Heart left ventricle (tissue), 16 donors: ENCODE results near the gene HGFAC. TPM values are rescaled to one million over a fixed set of nuclear protein-coding genes. Genes with fewer than 3 reads are reported as not detected.

Experiments
- ATAC-seq, 4 donors: fragments of 200-7000 bp; cut with Tn5 transposase; one replicate each; pipeline ENCODE4 v1.9.1; 2020 to 2022; ENCODE audit warnings: moderate library complexity in 4 of 4, mild to moderate bottlenecking in 3 of 4, moderate number of reproducible peaks in 1 of 4
- DNase-seq, 5 donors: peaks; one replicate each; pipeline ENCODE4 v3.0.0-alpha.2; 2020
- H3K27ac ChIP-seq, 12 donors: fragments of 200-600 bp; sonication (generic) in 4 of 12; one replicate each; pipeline versions ENCODE4 v1.5.0 to v1.8.0; 2016 to 2022; ENCODE audit warnings: mild to moderate bottlenecking in 2 of 12
- H3K27me3 ChIP-seq, 9 donors: fragments of 200-600 bp; sonication (generic) in 2 of 9; one replicate each; pipeline versions ENCODE4 v1.5.1 to v1.8.0; 2016 to 2022; ENCODE audit warnings: mild to moderate bottlenecking in 3 of 9
- H3K36me3 ChIP-seq, 9 donors: fragments of 200-600 bp; sonication (generic) in 2 of 9; one replicate each; pipeline versions ENCODE4 v1.5.0 to v1.8.0; 2018 to 2022; ENCODE audit warnings: mild to moderate bottlenecking in 2 of 9
- H3K4me1 ChIP-seq, 12 donors: fragments of 200-600 bp; sonication (generic) in 4 of 12; one replicate each; pipeline versions ENCODE4 v1.5.0 to v1.8.0; 2016 to 2022; ENCODE audit warnings: mild to moderate bottlenecking in 3 of 12
- H3K4me3 ChIP-seq, 12 donors: fragments of 200-600 bp; sonication (generic) in 4 of 12; one replicate each; pipeline versions ENCODE4 v1.5.0 to v1.8.0; 2017 to 2022; ENCODE audit warnings: mild to moderate bottlenecking in 9 of 12, moderate library complexity in 4 of 12
- H3K9me3 ChIP-seq, 12 donors: fragments of 200-600 bp; sonication (generic) in 4 of 12; one replicate each; pipeline versions ENCODE4 v1.5.0 to v1.8.0; 2016 to 2022; ENCODE audit warnings: mild to moderate bottlenecking in 1 of 12
- POLR2A ChIP-seq, 2 donors: fragments of 450-650 bp; IDR thresholded peaks; one replicate each; pipeline ENCODE4 v1.6.1; 2017; ENCODE audit warnings: antibody characterized with exemption in 2 of 2, mild to moderate bottlenecking in 2 of 2, moderate library complexity in 2 of 2
- WGBS, 4 donors: extraction: QIAGEN DNeasy Blood & Tissue Kit in 2 of 4; methylation state at CpG; one replicate each; pipeline versions ENCODE4 v1.1.5 to v1.1.7; 2013 to 2018; 5-methylcytosine and 5-hydroxymethylcytosine counted together
- intact Hi-C, 10 donors: fragments of 100-400 bp; cut with DNase I; formaldehyde crosslinking; loops; one replicate each; pipeline versions ENCODE4 v1.11.1 to v1.14.2; 2022
- long read RNA-seq, 3 donors: library from polyadenylated mRNA; unstranded; transcript quantifications; one replicate each; pipeline ENCODE4 v2.0.0, GENCODE V29; 2020 to 2021
- polyA plus RNA-seq, 2 donors: library from polyadenylated mRNA; stranded (reverse); fragments of 200-250 nt; gene quantifications; one replicate each; pipeline ENCODE4 v1.2.3, GENCODE V29; 2013
- total RNA-seq, 9 donors: library from RNA; depleted of rRNA in 2 of 9; stranded (reverse); fragments of >200 nt in 2 of 9; fragmentation: NEBNext Ultra II Directional in 3 of 9; extraction: Animal tissue kit (Norgen Biotek cat#: 25700) in 3 of 9; gene quantifications; one replicate each; pipeline versions ENCODE4 v1.1.0 to v1.2.4, GENCODE V29; 2016 to 2023
- TF ChIP-seq, protein P1 (sequence below), 12 donors: fragments of 200-600 bp; sonication (generic) in 4 of 12; IDR thresholded peaks; one replicate each; pipeline versions ENCODE4 v1.5.0 to v1.8.0; 2018 to 2022; ENCODE audit warnings: antibody characterized with exemption in 12 of 12, mild to moderate bottlenecking in 5 of 12
- donor health status: ischemic (EF 13 %, LVEDD 7.1; RV severe dilation, severe dysfunction).
- donor health status: healthy with polysubstance abuse.
- donor health status: DM: no; HTN: yes; CAD: no.
- donor health status: DM: no; HTN: no; CAD: no.
- donor health status: ischemic (EF 25% LVEDD 6.9; RV normal size, moderate dysfunction).
- donor health status: ischemic (EF 25% LVEDD 5.7; RV mildly dilated, moderate dysfunction).
- donor health status: healthy.
- donor health status: DM: yes; HTN: yes; CAD: no.
- donor health status: ischemic (EF 35%, LVEDD 5.7; RV mildly dilated, moderate dysfunction).
- donor health status: nonischemic (EF 11% LVEDD 7.7; RV severe dilation, severe dysfunction).
- donor health status: DM: yes; HTN: yes; CAD: no.
- donor health status: PGD.
- donor health status: ischemic (EF 29% LVEDD 5.4; RV normal size, mild dysfunction).
- donor health status: nonischemic (EF 23%, LVEDD 6.1; RV moderate dilation, normal function).

The HGFAC gene
- total RNA-seq (under 1 TPM in 5 of 9 donors, not detected in 4; 0.19 to 0.65 (median 0.47) TPM), polyA plus RNA-seq (under 1 TPM; 0.11 to 0.73 TPM)
- long read RNA-seq, donor 1, partial matches to known transcripts = 0 of 1 reads
- long read RNA-seq, donor 1, other reads (novel, unspliced or antisense) = 1 of 1 reads
- long read RNA-seq, donor 2 = 0 reads
- long read RNA-seq, donor 3, partial matches to known transcripts = 0 of 1 reads
- long read RNA-seq, donor 3, other reads (novel, unspliced or antisense) = 1 of 1 reads

DNA sequence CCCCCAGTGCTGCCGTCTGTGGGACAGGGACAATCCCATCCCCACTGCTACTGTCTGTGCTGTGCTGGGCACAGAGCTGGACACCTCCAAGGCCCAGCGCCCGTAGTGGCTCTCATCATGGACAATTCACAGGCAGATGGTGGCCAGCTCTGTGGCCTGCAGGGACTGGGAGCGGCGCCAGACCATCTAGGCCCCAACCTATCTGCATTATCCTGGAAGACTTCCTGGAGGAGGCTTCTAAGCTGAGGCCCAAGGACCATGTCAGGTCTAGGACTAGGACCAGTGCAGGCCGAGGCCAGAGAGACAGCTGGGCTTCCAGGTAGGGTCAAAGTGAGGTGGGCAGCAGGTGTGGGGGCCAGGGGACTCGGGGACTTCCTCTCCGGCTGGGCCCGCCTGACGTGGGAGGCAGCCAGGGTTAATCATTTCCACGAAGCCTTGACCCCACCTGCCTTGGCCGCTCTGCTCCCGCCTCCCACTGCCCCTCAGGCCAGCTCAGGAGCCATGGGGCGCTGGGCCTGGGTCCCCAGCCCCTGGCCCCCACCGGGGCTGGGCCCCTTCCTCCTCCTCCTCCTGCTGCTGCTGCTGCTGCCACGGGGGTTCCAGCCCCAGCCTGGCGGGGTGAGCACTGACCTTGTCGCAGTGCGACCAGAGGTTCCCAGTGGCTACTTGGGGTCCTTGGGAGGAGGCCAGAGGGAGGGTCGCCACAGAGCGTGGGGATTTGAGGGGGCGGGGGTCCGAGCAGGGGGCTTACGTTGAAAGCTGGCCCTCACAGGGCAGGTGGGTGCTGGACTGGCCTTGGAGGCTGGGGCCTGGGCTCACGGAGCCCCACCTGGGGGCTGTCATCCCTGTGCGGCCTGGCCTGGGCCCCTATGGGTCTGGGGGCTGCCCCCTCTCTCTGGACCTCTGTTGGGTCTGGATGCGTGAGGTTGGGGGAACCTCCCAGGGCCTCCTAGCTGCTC lies at the start of gene HGFAC:
HGFAC (plus strand) TSS at position 468 of the 959 bp plus-strand sequence; CDS start at position 502, 34 bp downstream.
- no peak for ATAC-seq
- H3K27ac ChIP-seq = no peak within 1 kb of the TSS
- intact Hi-C loops = loop anchor here in 7 of 10 donors (2.0 to 10.0 kb wide), 8 partner anchors 95 to 337 kb away; no protein-coding TSS in a partner anchor
- H3K9me3 ChIP-seq = no peaks in the 10 kb centered on the region
- no peaks in the 10 kb centered on the region for H3K27me3 ChIP-seq
- 85 to 88% (median 87%) methylated on average over 16 to 27 of the region's 27 CpGs for WGBS, 4 donors
- peaks cover 0 to 7% (median 0%) of the 10 kb centered on the region in 12 donors for H3K4me1 ChIP-seq
- TF ChIP-seq POLR2A (IDR thresholded peaks at IDR 0.05) = no peak
- TF ChIP-seq, protein P1, sequence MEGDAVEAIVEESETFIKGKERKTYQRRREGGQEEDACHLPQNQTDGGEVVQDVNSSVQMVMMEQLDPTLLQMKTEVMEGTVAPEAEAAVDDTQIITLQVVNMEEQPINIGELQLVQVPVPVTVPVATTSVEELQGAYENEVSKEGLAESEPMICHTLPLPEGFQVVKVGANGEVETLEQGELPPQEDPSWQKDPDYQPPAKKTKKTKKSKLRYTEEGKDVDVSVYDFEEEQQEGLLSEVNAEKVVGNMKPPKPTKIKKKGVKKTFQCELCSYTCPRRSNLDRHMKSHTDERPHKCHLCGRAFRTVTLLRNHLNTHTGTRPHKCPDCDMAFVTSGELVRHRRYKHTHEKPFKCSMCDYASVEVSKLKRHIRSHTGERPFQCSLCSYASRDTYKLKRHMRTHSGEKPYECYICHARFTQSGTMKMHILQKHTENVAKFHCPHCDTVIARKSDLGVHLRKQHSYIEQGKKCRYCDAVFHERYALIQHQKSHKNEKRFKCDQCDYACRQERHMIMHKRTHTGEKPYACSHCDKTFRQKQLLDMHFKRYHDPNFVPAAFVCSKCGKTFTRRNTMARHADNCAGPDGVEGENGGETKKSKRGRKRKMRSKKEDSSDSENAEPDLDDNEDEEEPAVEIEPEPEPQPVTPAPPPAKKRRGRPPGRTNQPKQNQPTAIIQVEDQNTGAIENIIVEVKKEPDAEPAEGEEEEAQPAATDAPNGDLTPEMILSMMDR (IDR thresholded peaks at IDR 0.05) = no peak
- no peaks in the 10 kb centered on the region for H3K36me3 ChIP-seq
- no peak within 1 kb of the TSS for H3K4me3 ChIP-seq
- DNase-seq = peak in 1 of 5 donors; percentile 51

DNA sequence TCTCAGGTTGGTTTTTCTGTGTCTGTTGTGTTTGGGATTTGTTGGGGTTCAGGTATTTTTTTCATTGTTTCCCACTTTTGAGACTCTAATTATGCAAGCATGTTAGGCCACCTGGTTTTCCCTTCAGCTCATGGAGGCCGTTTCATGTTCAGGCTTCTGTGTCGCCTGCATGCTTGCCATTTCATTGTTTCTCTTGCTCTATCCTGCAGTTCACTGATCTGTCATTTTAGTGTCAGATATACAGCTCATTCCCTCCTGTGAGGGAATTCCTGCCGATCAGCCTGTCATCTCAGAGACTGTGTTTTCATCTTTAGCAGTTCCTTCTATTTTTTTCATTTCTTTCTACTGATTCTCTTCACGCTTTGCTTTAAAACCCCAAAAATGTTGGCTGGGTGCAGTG lies 49.4 kb upstream of the HGFAC start:
- intact Hi-C loops = no loop called here
- Histone ChIP-seq H3K27ac (no peak overlapping the region), H3K9me3 (peaks cover 0 to 9% (median 0%) of the 10 kb centered on the region in 12 donors), H3K4me3 (no peak overlapping the region), H3K27me3 (no peaks in the 10 kb centered on the region), H3K4me1 (peaks cover 0 to 30% (median 17%) of the 10 kb centered on the region in 12 donors), H3K36me3 (no peaks in the 10 kb centered on the region)
- ATAC-seq = no peak
- WGBS, 4 donors = 89 to 94% (median 93%) methylated on average over 4 of the region's 4 CpGs
- TF ChIP-seq, protein P1 (IDR thresholded peaks at IDR 0.05) = no peak
- TF ChIP-seq POLR2A (IDR thresholded peaks at IDR 0.05) = no peak
- no peak for DNase-seq

DNA sequence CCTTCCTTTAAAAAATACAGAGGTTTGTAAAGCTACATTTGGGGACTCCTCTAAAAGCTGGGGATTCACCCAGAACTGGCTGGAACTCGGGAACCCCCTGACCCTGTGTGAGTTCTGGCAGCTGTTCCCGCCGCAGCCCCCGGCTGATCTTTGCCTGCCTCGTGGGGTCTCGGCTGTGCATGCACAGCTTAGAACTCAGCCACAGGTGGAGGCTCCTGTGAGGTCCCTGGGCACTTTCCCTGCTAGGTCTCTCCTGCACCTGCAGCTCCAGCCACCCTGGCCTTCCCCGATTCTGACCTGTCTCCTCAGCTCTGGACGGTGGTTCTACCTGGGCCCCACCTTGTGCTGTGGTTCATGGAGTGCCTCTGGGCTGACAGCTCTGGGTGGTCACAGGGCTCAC lies 48.6 kb upstream of the HGFAC start:
- Histone ChIP-seq H3K9me3 (peaks cover 0 to 9% (median 0%) of the 10 kb centered on the region in 12 donors), H3K27ac (no peak overlapping the region), H3K4me3 (no peak overlapping the region), H3K36me3 (no peaks in the 10 kb centered on the region), H3K27me3 (no peaks in the 10 kb centered on the region), H3K4me1 (peaks cover 0 to 24% (median 12%) of the 10 kb centered on the region in 12 donors)
- WGBS, 4 donors = 93 to 98% (median 94%) methylated on average over 8 of the region's 8 CpGs
- DNase-seq (peak in 1 of 5 donors; percentile 40), ATAC-seq (no peak)
- TF ChIP-seq, protein P1 (IDR thresholded peaks at IDR 0.05) = no peak
- no peak for TF ChIP-seq POLR2A (IDR thresholded peaks at IDR 0.05)
- intact Hi-C loops = no loop called here

DNA sequence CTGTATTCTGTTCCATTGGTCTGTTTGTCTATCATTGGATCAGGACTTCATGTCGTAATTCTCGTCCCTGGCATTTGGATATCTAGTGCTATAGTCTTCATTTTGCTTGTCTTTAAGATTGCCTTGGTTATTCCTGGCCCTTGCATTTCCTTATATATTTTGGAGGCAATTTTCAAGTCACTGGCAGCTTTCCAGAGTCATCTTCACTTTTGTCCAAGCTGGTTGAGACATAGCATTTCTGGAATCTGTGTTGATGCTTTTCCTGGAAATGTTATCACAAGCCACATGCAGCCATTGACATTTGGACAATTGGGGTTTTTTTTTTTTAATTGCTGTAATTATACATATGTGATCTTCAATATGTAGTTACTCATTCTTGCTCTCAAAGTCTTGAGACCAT lies 45.2 kb upstream of the HGFAC start:
- H3K27me3 ChIP-seq = no peaks in the 10 kb centered on the region
- no peak overlapping the region for H3K4me3 ChIP-seq
- no peak overlapping the region for H3K27ac ChIP-seq
- ATAC-seq = no peak
- WGBS, 4 donors = 67 to 99% (median 83%) methylated on average over 2 of the region's 2 CpGs
- intact Hi-C loops = no loop called here
- no peak for TF ChIP-seq POLR2A (IDR thresholded peaks at IDR 0.05)
- TF ChIP-seq, protein P1 (IDR thresholded peaks at IDR 0.05) = no peak
- no peak for DNase-seq
- no peaks in the 10 kb centered on the region for H3K36me3 ChIP-seq
- peaks cover 0 to 15% (median 0%) of the 10 kb centered on the region in 12 donors for H3K4me1 ChIP-seq
- peaks cover 0 to 9% (median 0%) of the 10 kb centered on the region in 12 donors for H3K9me3 ChIP-seq
